ENCODE data around the gene IPO4.

The IPO4 gene

GRCh38 chr14:24167469-24168114, 21.0 kb downstream of the IPO4 start:
- TF ChIP-seq POLR2AphosphoS5 (IDR thresholded peaks at IDR 0.05; ENCODE audit: low read depth, low read length) (no peak), TAF1 (IDR thresholded peaks at IDR 0.05; ENCODE audit: borderline replicate concordance, insufficient read depth, low read length) (no peak), REST (IDR thresholded peaks at IDR 0.05; ENCODE audit: insufficient read depth in 1 of 2, low read depth in 2 of 2, low read length in 2 of 2) (no peak), SIN3A (IDR thresholded peaks at IDR 0.05; ENCODE audit: borderline replicate concordance, insufficient read depth, low read length) (no peak), FOXP2 (optimal IDR thresholded peaks at IDR 0.05; ENCODE audit: borderline replicate concordance, extremely low read depth, extremely low read length, insufficient read depth) (no peak)

- no peak for TF ChIP-seq SIN3A (IDR thresholded peaks at IDR 0.05; ENCODE audit: borderline replicate concordance, insufficient read depth, low read length)
- no peak for TF ChIP-seq FOXP2 (optimal IDR thresholded peaks at IDR 0.05; ENCODE audit: borderline replicate concordance, extremely low read depth, extremely low read length, insufficient read depth)
- no peak for TF ChIP-seq REST (IDR thresholded peaks at IDR 0.05; ENCODE audit: insufficient read depth in 1 of 2, low read depth in 2 of 2, low read length in 2 of 2)
- no peak for TF ChIP-seq POLR2AphosphoS5 (IDR thresholded peaks at IDR 0.05; ENCODE audit: low read depth, low read length)
- TF ChIP-seq TAF1 (IDR thresholded peaks at IDR 0.05; ENCODE audit: borderline replicate concordance, insufficient read depth, low read length): no peak
Measured at GRCh38 chr14:24165785-24166184, 22.8 kb downstream of the IPO4 start.

GRCh38 chr14:24164518-24164991, 24.1 kb downstream of the IPO4 start:
- TF ChIP-seq REST (IDR thresholded peaks at IDR 0.05; ENCODE audit: insufficient read depth in 1 of 2, low read depth in 2 of 2, low read length in 2 of 2): no peak
- TF ChIP-seq SIN3A (IDR thresholded peaks at IDR 0.05; ENCODE audit: borderline replicate concordance, insufficient read depth, low read length): no peak

GRCh38 chr14:24162093-24162492, 26.5 kb downstream of the IPO4 start:
- TF ChIP-seq POLR2AphosphoS5 (IDR thresholded peaks at IDR 0.05; ENCODE audit: low read depth, low read length) (no peak), SIN3A (IDR thresholded peaks at IDR 0.05; ENCODE audit: borderline replicate concordance, insufficient read depth, low read length) (no peak), REST (IDR thresholded peaks at IDR 0.05; ENCODE audit: insufficient read depth in 1 of 2, low read depth in 2 of 2, low read length in 2 of 2) (no peak), TAF1 (IDR thresholded peaks at IDR 0.05; ENCODE audit: borderline replicate concordance, insufficient read depth, low read length) (no peak), FOXP2 (optimal IDR thresholded peaks at IDR 0.05; ENCODE audit: borderline replicate concordance, extremely low read depth, extremely low read length, insufficient read depth) (no peak)

Data from PFSK-1 (cell line).